ENCODE measurements around the gene VSX1. TPM values are rescaled to one million over a fixed set of nuclear protein-coding genes. Genes with fewer than 3 reads are reported as not detected.

The VSX1 gene
- polyA plus RNA-seq, 1 of the 3 experiments (the other 2 are of a cell fraction) = not detected

DNA sequence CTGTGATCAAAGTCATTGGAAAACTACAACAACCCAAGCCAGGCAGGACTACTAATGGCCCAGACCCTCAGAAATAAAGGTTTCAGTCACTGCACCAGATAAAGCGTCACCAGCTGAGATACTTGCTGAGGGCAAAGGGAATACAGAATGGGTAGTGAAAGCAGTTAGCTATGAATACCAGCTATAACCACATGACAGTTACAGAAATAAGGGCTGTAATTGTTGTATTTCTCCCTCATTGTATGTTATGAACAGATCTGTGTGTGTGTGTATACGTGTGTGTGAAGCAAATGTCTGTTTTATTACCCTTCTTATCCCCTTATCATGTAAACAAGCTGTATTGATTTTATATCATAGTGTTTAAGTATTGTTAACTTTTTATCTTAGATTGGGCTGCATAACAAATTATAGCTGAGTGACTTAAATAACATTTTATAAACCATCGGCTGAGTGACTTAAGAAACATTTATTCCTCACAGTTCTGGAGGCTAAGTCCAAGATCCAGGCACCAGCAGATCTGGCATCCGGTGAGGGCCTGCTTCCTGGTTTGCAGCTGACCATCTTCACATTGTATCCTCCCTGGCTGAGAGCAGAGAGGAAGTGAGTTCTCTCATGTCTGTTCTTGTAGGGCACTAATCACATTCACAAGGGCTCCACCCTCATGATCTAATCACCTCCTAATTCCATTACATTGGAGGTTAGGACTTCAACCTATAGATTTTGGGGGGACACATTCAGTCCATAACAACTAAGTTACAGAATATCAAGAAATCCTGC is 46.0 kb upstream of the VSX1 start:
- DNase-seq = no peak
- 29% methylated on average over 4 of the region's 4 CpGs for WGBS (ENCODE audit: low lambda C conversion rate)

DNA sequence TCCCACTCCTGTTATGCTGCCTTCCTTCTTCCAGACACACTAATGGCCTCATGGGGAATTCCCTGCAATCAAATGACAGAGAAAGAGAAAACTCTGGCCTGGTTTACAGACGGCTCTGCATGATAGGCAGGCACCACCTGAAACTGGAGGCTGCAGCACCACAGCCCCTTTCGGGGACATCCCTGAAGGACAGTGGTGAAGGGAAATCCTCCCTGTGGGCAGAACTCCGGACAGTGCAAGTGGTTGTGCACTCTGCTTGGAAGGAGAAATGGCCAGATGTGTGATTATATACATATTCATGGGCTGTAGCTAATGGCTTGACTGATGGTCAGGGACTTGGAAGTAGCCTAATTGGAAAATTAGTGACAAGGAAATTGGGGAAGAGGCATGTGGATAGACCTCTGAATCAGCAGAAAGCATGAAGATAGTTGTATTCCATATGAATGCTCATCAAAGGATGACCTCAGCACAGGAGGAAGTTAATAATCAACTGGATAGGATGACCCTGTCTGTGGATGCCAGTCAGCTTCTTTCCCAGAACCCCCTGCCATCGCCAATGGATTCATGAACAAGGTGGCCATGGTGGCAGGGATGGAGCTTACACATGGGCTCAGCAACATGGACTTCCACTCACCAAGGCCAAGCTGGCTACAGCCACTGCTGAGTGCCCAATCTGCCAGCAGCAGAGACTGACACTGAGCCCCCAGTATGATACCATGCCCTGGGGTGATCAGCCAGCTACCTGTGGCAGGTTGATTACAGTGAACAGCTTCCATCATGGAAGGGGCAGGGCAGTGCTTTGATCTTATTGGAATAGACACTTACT is 44.5 kb upstream of the VSX1 start:
- Histone ChIP-seq H3K79me2 (ENCODE audit: insufficient read depth) (no peaks in the 10 kb centered on the region), H3K9me3 (no peaks in the 10 kb centered on the region), H3K4me1 (ENCODE audit: control insufficient read depth in 1 of 2, insufficient read depth in 2 of 2, low read depth in 1 of 2, low read length in 1 of 2) (no peaks in the 10 kb centered on the region), H3K9me2 (no peaks in the 10 kb centered on the region), H3K27ac (ENCODE audit: low read depth in 2 of 2, low read length in 1 of 2) (no peak overlapping the region), H3K27me3 (ENCODE audit: insufficient read depth) (0 out of 2 replicates have a peak, but pooled peaks cover 9% of the 10 kb centered on the region), H3K36me3 (replicated peaks in 1 of 2; ENCODE audit: control insufficient read depth in 1 of 2, insufficient read depth in 2 of 2, low read length in 1 of 2) (no peaks in the 10 kb centered on the region), H3K4me3 (ENCODE audit: low read depth in 2 of 2, low read length in 1 of 2) (no peak overlapping the region), H4K20me1 (ENCODE audit: insufficient read depth) (no peaks in the 10 kb centered on the region), H3F3A (replicated peaks; ENCODE audit: insufficient read depth) (no peaks in the 10 kb centered on the region), H3K4me2 (no peak overlapping the region), H3K9ac (no peak overlapping the region), H2AFZ (ENCODE audit: low read depth) (no peak overlapping the region)
- 30% methylated on average over 3 of the region's 4 CpGs for WGBS (ENCODE audit: low lambda C conversion rate)
- POLR2A ChIA-PET = no interaction called here
- TF ChIP-seq GATA2 (CRISPR knock-in tag; IDR thresholded peaks at IDR 0.05) (no peak), SMC3 (IDR thresholded peaks at IDR 0.05; ENCODE audit: low read depth, low read length) (no peak), MXI1 (IDR thresholded peaks at IDR 0.05; ENCODE audit: low read depth, low read length) (no peak), TCF12 (IDR thresholded peaks at IDR 0.05) (no peak), SIN3A (IDR thresholded peaks at IDR 0.05; ENCODE audit: borderline replicate concordance, low read depth, low read length) (no peak), FOXM1 (IDR thresholded peaks at IDR 0.05; ENCODE audit: low read depth) (no peak)
- TF ChIP-seq, protein P1, sequence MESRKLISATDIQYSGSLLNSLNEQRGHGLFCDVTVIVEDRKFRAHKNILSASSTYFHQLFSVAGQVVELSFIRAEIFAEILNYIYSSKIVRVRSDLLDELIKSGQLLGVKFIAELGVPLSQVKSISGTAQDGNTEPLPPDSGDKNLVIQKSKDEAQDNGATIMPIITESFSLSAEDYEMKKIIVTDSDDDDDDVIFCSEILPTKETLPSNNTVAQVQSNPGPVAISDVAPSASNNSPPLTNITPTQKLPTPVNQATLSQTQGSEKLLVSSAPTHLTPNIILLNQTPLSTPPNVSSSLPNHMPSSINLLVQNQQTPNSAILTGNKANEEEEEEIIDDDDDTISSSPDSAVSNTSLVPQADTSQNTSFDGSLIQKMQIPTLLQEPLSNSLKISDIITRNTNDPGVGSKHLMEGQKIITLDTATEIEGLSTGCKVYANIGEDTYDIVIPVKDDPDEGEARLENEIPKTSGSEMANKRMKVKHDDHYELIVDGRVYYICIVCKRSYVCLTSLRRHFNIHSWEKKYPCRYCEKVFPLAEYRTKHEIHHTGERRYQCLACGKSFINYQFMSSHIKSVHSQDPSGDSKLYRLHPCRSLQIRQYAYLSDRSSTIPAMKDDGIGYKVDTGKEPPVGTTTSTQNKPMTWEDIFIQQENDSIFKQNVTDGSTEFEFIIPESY (IDR thresholded peaks at IDR 0.05; ENCODE audit: borderline replicate concordance, low read depth) = no peak
- TF ChIP-seq, protein P2, sequence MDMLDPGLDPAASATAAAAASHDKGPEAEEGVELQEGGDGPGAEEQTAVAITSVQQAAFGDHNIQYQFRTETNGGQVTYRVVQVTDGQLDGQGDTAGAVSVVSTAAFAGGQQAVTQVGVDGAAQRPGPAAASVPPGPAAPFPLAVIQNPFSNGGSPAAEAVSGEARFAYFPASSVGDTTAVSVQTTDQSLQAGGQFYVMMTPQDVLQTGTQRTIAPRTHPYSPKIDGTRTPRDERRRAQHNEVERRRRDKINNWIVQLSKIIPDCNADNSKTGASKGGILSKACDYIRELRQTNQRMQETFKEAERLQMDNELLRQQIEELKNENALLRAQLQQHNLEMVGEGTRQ (IDR thresholded peaks at IDR 0.05; ENCODE audit: borderline replicate concordance, low read depth, low read length) = no peak
- TF ChIP-seq, protein P3, sequence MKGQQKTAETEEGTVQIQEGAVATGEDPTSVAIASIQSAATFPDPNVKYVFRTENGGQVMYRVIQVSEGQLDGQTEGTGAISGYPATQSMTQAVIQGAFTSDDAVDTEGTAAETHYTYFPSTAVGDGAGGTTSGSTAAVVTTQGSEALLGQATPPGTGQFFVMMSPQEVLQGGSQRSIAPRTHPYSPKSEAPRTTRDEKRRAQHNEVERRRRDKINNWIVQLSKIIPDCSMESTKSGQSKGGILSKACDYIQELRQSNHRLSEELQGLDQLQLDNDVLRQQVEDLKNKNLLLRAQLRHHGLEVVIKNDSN (IDR thresholded peaks at IDR 0.05; ENCODE audit: borderline replicate concordance, low read depth) = no peak
- no peak for DNase-seq
- CTCF ChIA-PET = no interaction called here

More for the DNA sequence above, 46.0 kb upstream of the VSX1 start:
- Histone ChIP-seq H3K27me3 (ENCODE audit: insufficient read depth) (0 out of 2 replicates have a peak, but pooled peaks cover 2% of the 10 kb centered on the region), H3K9ac (no peak overlapping the region), H3K79me2 (ENCODE audit: insufficient read depth) (no peaks in the 10 kb centered on the region), H3K4me2 (no peak overlapping the region), H3K4me1 (ENCODE audit: control insufficient read depth in 1 of 2, insufficient read depth in 2 of 2, low read depth in 1 of 2, low read length in 1 of 2) (no peaks in the 10 kb centered on the region), H3K9me2 (no peaks in the 10 kb centered on the region), H3K27ac (ENCODE audit: low read depth in 2 of 2, low read length in 1 of 2) (no peak overlapping the region), H3K9me3 (no peaks in the 10 kb centered on the region), H3F3A (replicated peaks; ENCODE audit: insufficient read depth) (no peaks in the 10 kb centered on the region), H2AFZ (ENCODE audit: low read depth) (no peak overlapping the region), H3K36me3 (replicated peaks in 1 of 2; ENCODE audit: control insufficient read depth in 1 of 2, insufficient read depth in 2 of 2, low read length in 1 of 2) (no peaks in the 10 kb centered on the region), H3K4me3 (ENCODE audit: low read depth in 2 of 2, low read length in 1 of 2) (no peak overlapping the region), H4K20me1 (ENCODE audit: insufficient read depth) (no peaks in the 10 kb centered on the region)
- TF ChIP-seq FOXM1 (IDR thresholded peaks at IDR 0.05; ENCODE audit: low read depth) (no peak), RFX5 (IDR thresholded peaks at IDR 0.05; ENCODE audit: low read length) (no peak), NRF1 (IDR thresholded peaks at IDR 0.05; ENCODE audit: low read depth, low read length) (no peak), RCOR1 (IDR thresholded peaks at IDR 0.05; ENCODE audit: low read length) (no peak), CHD2 (IDR thresholded peaks at IDR 0.05; ENCODE audit: low read length, partially characterized antibody) (no peak), YY1 (IDR thresholded peaks at IDR 0.05; ENCODE audit: low read depth) (no peak), MXI1 (IDR thresholded peaks at IDR 0.05; ENCODE audit: low read depth, low read length) (no peak)
- TF ChIP-seq, protein P4, sequence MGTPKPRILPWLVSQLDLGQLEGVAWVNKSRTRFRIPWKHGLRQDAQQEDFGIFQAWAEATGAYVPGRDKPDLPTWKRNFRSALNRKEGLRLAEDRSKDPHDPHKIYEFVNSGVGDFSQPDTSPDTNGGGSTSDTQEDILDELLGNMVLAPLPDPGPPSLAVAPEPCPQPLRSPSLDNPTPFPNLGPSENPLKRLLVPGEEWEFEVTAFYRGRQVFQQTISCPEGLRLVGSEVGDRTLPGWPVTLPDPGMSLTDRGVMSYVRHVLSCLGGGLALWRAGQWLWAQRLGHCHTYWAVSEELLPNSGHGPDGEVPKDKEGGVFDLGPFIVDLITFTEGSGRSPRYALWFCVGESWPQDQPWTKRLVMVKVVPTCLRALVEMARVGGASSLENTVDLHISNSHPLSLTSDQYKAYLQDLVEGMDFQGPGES (IDR thresholded peaks at IDR 0.05; ENCODE audit: low read depth, low read length) = no peak
- TF ChIP-seq, protein P3 (IDR thresholded peaks at IDR 0.05; ENCODE audit: borderline replicate concordance, low read depth) = no peak
- POLR2A ChIA-PET = no interaction called here
- CTCF ChIA-PET = no interaction called here

All from SK-N-SH (cell line).